ENCODE results near the gene NHLRC4.

Gene NHLRC4

GRCh38 chr16:586645-587590 lies 20.1 kb downstream of the NHLRC4 start:
- CTCF ChIA-PET: interaction anchor here (0.6 to 1.3 kb wide), 2 partner anchors 10 to 147 kb away, joined by 3 read pairs; no protein-coding TSS in a partner anchor
- H3K4me1 Mint-ChIP-seq: peaks cover 23% of the 10 kb centered on the region
- H3K4me3 Mint-ChIP-seq: peak overlapping the region; percentile 88
- DNase-seq: no peak
- H3K9me3 Mint-ChIP-seq: no peaks in the 10 kb centered on the region
- H3K27ac Mint-ChIP-seq: peak overlapping the region; percentile 100
- H3K27me3 Mint-ChIP-seq: peaks cover 4% of the 10 kb centered on the region
- peaks cover 2% of the 10 kb centered on the region for H3K36me3 Mint-ChIP-seq

DNA sequence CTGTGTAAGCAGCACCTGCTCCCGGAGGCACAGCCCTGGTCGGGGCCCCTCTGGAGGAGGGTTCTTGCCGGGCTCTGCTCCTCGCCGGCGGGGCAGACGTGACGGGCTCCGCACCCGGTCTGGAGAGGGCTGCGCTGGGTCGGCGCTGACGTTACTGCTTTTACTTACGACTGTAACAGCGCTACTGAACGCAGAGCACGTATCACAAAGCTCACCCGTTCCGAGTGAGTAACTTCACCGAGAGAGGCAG lies 21.8 kb downstream of the NHLRC4 start:
- CTCF ChIA-PET: interaction anchor here (0.7 kb wide), 1 partner anchor 196 kb away, joined by 3 read pairs; no protein-coding TSS in a partner anchor
- Mint-ChIP-seq H3K4me3 (peak overlapping the region; percentile 88), H3K9me3 (no peaks in the 10 kb centered on the region), H3K27ac (peak overlapping the region; percentile 100), H3K4me1 (peaks cover 30% of the 10 kb centered on the region), H3K36me3 (peaks cover 2% of the 10 kb centered on the region), H3K27me3 (peaks cover 4% of the 10 kb centered on the region)
- DNase-seq: peak; percentile 72

- peaks cover 31% of the 10 kb centered on the region for H3K4me1 Mint-ChIP-seq
Observed at GRCh38 chr16:588889-589657, 22.3 kb downstream of the NHLRC4 start.

GRCh38 chr16:589658-590187 lies 22.9 kb downstream of the NHLRC4 start, which contains the start of gene RAB40C:
Gene RAB40C, plus strand, starts transcription at chr16:590066. Its CDS starts 226 bp downstream, at chr16:590292.
- Mint-ChIP-seq H3K36me3 (peaks cover 2% of the 10 kb centered on the region), H3K4me1 (peaks cover 33% of the 10 kb centered on the region), H3K27me3 (peaks cover 4% of the 10 kb centered on the region), H3K27ac (peak within 1 kb of the TSS; percentile 99), H3K9me3 (no peaks in the 10 kb centered on the region), H3K4me3 (peak within 1 kb of the TSS; percentile 88)
- CTCF ChIA-PET: interaction anchor here (1.0 kb wide), 1 partner anchor 11 kb away, joined by 4 read pairs; no protein-coding TSS in a partner anchor
- DNase-seq: peak; percentile 99

More at GRCh38 chr16:588889-589657, 22.3 kb downstream of the NHLRC4 start:
- Mint-ChIP-seq H3K36me3 (peaks cover 2% of the 10 kb centered on the region), H3K27ac (peak overlapping the region; percentile 100), H3K4me3 (peak overlapping the region; percentile 88), H3K9me3 (no peaks in the 10 kb centered on the region), H3K27me3 (peaks cover 4% of the 10 kb centered on the region)
- peak; percentile 97 for DNase-seq
- CTCF ChIA-PET: no interaction called here

GRCh38 chr16:590188-590814 lies 23.5 kb downstream of the NHLRC4 start:
- H3K4me3 Mint-ChIP-seq: peak overlapping the region; percentile 74
- peaks cover 2% of the 10 kb centered on the region for H3K27me3 Mint-ChIP-seq
- CTCF ChIA-PET: interaction anchor here (1.0 kb wide), 1 partner anchor 11 kb away, joined by 4 read pairs; no protein-coding TSS in a partner anchor
- H3K4me1 Mint-ChIP-seq: peaks cover 33% of the 10 kb centered on the region
- no peak for DNase-seq
- H3K27ac Mint-ChIP-seq: peak overlapping the region; percentile 64
- H3K9me3 Mint-ChIP-seq: no peaks in the 10 kb centered on the region
- peaks cover 2% of the 10 kb centered on the region for H3K36me3 Mint-ChIP-seq

- H3K27me3 Mint-ChIP-seq: no peaks in the 10 kb centered on the region
- H3K9me3 Mint-ChIP-seq: no peaks in the 10 kb centered on the region
- peaks cover 33% of the 10 kb centered on the region for H3K4me1 Mint-ChIP-seq
- H3K36me3 Mint-ChIP-seq: peaks cover 3% of the 10 kb centered on the region
- no peak for DNase-seq
- CTCF ChIA-PET: interaction anchor here (1.0 kb wide), 1 partner anchor 12 kb away, joined by 4 read pairs; no protein-coding TSS in a partner anchor
- H3K27ac Mint-ChIP-seq: peak overlapping the region; percentile 64
- peak overlapping the region; percentile 74 for H3K4me3 Mint-ChIP-seq
Observed at GRCh38 chr16:590815-591200, 24.0 kb downstream of the NHLRC4 start.

DNA sequence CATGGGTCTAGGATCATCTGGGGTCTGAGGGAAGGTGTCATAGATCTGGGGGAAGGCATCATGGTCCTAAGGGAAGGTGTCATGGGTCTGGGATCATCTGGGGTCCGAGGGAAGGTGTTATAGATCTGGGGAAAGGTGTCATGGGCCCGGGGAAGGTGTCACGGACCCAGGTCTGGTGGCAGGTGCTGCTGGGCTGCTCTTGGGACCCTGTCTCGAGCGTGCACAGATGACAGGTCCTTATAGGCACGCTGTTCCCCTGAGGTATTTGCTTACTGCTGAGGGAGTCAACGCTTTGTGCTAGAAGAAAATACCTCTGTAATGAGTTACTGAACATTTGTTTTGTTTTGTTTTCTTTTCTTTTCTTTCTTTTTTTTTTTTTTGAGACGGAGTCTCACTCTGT lies 24.4 kb downstream of the NHLRC4 start:
- Mint-ChIP-seq H3K9me3 (no peaks in the 10 kb centered on the region), H3K4me1 (peaks cover 33% of the 10 kb centered on the region), H3K27me3 (no peaks in the 10 kb centered on the region), H3K27ac (no peak overlapping the region), H3K36me3 (peaks cover 5% of the 10 kb centered on the region), H3K4me3 (peak overlapping the region; percentile 74)
- DNase-seq: no peak
- CTCF ChIA-PET: no interaction called here

GRCh38 chr16:591892-592517 lies 25.2 kb downstream of the NHLRC4 start:
- H3K27ac Mint-ChIP-seq: no peak overlapping the region
- no peaks in the 10 kb centered on the region for H3K27me3 Mint-ChIP-seq
- CTCF ChIA-PET: no interaction called here
- DNase-seq: no peak
- peaks cover 33% of the 10 kb centered on the region for H3K4me1 Mint-ChIP-seq
- H3K4me3 Mint-ChIP-seq: peak overlapping the region; percentile 74
- peaks cover 9% of the 10 kb centered on the region for H3K36me3 Mint-ChIP-seq
- no peaks in the 10 kb centered on the region for H3K9me3 Mint-ChIP-seq

- CTCF ChIA-PET: interaction anchor here (0.9 kb wide), 1 partner anchor 14 kb away, joined by 3 read pairs; no protein-coding TSS in a partner anchor
- H3K27me3 Mint-ChIP-seq: no peaks in the 10 kb centered on the region
- no peak overlapping the region for H3K27ac Mint-ChIP-seq
- peaks cover 28% of the 10 kb centered on the region for H3K4me1 Mint-ChIP-seq
- no peak overlapping the region for H3K4me3 Mint-ChIP-seq
- DNase-seq: no peak
- H3K36me3 Mint-ChIP-seq: peaks cover 8% of the 10 kb centered on the region
- H3K9me3 Mint-ChIP-seq: no peaks in the 10 kb centered on the region
Observed at GRCh38 chr16:592518-593306, 25.9 kb downstream of the NHLRC4 start.

GRCh38 chr16:593406-593805 lies 26.6 kb downstream of the NHLRC4 start:
- CTCF ChIA-PET: interaction anchor here (0.9 kb wide), 1 partner anchor 14 kb away, joined by 3 read pairs; no protein-coding TSS in a partner anchor
- Mint-ChIP-seq H3K4me3 (no peak overlapping the region), H3K27me3 (no peaks in the 10 kb centered on the region), H3K4me1 (peaks cover 22% of the 10 kb centered on the region), H3K9me3 (no peaks in the 10 kb centered on the region), H3K36me3 (peaks cover 8% of the 10 kb centered on the region), H3K27ac (no peak overlapping the region)
- DNase-seq: no peak

- DNase-seq: no peak
- H3K27ac Mint-ChIP-seq: no peak overlapping the region
- no peaks in the 10 kb centered on the region for H3K27me3 Mint-ChIP-seq
- no peak overlapping the region for H3K4me3 Mint-ChIP-seq
- CTCF ChIA-PET: no interaction called here
- H3K9me3 Mint-ChIP-seq: no peaks in the 10 kb centered on the region
- peaks cover 22% of the 10 kb centered on the region for H3K4me1 Mint-ChIP-seq
- H3K36me3 Mint-ChIP-seq: peaks cover 11% of the 10 kb centered on the region
Observed at GRCh38 chr16:593807-594206, 27.0 kb downstream of the NHLRC4 start.

- Mint-ChIP-seq H3K27ac (no peak overlapping the region), H3K27me3 (no peaks in the 10 kb centered on the region), H3K4me1 (peaks cover 22% of the 10 kb centered on the region), H3K36me3 (peaks cover 15% of the 10 kb centered on the region), H3K9me3 (no peaks in the 10 kb centered on the region), H3K4me3 (no peak overlapping the region)
- no peak for DNase-seq
- CTCF ChIA-PET: no interaction called here
Observed at GRCh38 chr16:595094-595528, 28.3 kb downstream of the NHLRC4 start.
